Erythroblast (primary cell): ENCODE data around the gene ATN1.

Experiments used
- DNase-seq, 2 experiments: peaks; one replicate each; lab custom pipeline; 2025; lab: John Stamatoyannopoulos, UW
- GATA1 ChIP-seq: IDR thresholded peaks from 2 replicates; pipeline ENCODE4 v1.6.1; 2011; ENCODE audit warnings: low read depth, mild to moderate bottlenecking, control low read depth, low read length, moderate library complexity
- POLR2A ChIP-seq: IDR thresholded peaks from 2 replicates; pipeline ENCODE4 v1.6.1; 2011; ENCODE audit warnings: mild to moderate bottlenecking, low read length

The ATN1 gene

DNA sequence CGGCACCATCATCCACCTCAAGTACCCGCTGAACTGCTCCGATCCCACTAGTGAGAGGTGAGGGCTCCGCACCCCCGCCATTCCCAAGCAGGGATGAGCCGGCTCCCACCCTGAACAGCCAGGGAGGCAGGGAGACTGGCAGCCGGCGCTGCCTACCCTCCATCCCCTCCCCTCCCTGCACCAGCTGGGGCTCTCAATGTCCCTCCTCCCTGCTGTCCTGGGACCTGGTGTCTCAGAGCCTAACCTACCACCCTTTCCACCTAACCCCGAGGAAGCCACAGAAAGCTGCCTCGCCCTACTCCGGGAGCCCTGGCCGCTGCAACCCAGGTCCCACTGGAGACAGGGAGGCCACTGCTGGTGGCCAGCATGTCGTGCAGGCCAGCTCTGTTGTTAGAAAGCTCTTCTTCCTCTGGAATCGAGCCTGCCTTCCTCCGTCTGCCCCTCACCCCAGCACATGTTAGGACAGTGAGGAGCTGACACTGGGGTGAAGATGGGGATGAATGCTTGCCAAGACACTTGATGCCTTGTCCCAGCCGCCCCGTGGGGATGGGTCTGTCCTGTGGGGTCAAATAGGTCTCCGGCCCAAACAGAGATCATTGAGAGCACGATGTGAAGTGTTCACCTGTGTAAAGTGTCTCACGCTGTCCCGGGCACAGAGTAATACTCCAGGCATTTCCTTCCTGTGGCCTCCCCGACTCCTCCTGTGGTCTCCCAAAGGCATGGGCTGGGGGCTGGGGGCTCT, 24.5 kb downstream of the ATN1 start:
- DNase-seq = no peak
- TF ChIP-seq GATA1 (no peak), POLR2A (peak; percentile 42)

DNA sequence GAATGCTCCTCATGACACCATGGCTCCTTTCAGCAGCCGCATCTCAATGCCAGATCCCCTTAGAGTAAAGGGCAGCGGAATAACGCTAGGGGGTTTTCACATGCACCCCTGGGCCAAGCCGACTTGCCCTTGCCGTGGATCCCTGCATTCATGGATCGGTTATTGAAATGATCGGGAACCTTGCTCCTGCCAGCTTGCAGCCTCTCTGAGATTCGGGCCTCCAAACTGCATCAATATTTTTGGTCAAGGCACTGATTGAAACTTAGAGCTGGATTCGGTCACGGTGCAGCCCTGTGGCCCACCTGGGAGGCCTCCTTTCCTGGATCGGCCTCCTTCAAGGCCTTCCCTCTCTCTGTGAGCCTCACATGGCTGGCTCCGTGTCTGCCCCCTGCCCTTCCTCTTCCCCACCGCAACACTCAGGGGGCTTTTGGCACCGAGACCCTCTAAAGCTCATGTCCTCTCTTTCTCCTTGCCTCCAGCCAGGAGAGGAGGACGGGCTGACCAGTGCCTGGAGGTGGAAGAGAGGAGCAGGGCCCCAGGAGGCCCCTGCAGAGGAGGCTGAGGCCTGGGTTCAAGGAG, 25.2 kb downstream of the ATN1 start:
- TF ChIP-seq GATA1 (no peak), POLR2A (no peak)
- DNase-seq = no peak

DNA sequence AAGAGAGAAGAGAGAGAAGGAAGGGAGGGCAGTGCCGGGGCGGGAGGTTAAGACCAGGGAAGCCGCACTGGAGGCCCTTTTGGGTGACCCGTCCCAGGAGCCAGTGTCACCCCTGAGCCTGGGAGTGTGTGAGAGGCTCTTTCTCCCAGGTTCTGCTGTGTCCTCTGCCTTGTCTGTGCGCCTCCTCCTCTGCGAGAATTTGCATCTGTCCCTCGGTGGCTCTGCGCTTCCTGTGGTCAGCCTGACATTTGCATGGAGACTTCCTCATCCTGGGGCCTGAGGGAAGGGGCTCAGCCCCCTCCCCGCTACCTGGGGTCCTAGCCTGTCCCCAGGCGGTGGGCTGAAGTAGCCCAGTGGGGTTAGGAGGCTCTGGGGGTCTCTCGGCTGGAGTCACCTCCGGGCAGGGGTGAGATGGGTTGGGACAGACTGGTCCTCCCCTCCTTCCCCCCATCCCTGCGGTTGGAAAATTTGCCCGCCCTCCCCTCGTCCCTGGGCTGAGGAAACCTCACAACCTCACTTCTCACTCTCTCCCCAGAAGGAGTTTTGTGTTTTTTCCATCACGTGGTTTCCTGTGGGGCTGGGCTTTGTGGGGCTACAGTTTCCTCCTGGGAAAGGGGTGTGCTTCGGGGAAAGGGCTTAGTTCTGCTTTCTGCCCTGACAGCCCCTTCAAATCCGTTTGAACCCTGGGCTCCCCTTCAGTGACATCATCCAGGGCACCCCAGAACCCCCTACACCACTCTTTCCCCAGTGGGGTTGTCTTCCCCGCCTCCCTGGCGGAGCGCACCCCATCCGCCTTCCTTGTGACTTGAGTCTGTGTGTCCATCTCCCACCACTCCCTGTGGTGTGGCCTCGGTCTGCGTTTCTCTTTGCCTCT, 25.9 kb downstream of the ATN1 start:
- TF ChIP-seq POLR2A (peak; percentile 61), GATA1 (no peak)
- no peak for DNase-seq

DNA sequence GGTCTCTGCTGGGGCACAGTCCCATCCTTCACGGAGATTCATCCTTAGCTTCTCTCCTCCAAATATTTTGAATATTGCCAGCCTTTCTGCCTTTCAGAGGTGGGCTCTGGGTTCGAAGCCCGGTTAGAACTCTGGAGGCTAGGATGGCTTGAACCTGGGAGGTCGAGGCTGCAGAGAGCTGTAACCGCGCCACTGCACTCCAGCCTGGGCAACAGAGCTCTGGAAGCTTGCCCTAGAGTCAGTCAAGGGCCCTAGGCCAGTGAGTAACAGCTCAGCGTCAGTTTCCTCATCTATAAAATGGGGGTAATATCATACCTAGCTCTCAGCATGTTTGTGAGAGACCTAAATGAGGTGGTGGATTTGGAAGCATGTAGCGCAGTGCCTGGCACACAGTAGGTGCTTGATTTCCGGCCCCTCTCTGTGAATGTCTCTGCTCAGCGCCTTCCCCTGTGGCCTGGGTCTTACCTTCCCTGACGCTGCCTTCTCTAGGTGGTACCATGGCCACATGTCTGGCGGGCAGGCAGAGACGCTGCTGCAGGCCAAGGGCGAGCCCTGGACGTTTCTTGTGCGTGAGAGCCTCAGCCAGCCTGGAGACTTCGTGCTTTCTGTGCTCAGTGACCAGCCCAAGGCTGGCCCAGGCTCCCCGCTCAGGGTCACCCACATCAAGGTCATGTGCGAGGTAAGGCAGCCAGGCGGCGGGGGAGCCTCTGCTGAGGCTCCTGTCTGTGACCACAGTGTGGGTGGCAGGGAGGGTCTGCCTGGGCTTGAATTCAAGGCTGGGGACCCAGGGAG, 26.8 kb downstream of the ATN1 start:
- TF ChIP-seq POLR2A (no peak), GATA1 (no peak)
- no peak for DNase-seq

DNA sequence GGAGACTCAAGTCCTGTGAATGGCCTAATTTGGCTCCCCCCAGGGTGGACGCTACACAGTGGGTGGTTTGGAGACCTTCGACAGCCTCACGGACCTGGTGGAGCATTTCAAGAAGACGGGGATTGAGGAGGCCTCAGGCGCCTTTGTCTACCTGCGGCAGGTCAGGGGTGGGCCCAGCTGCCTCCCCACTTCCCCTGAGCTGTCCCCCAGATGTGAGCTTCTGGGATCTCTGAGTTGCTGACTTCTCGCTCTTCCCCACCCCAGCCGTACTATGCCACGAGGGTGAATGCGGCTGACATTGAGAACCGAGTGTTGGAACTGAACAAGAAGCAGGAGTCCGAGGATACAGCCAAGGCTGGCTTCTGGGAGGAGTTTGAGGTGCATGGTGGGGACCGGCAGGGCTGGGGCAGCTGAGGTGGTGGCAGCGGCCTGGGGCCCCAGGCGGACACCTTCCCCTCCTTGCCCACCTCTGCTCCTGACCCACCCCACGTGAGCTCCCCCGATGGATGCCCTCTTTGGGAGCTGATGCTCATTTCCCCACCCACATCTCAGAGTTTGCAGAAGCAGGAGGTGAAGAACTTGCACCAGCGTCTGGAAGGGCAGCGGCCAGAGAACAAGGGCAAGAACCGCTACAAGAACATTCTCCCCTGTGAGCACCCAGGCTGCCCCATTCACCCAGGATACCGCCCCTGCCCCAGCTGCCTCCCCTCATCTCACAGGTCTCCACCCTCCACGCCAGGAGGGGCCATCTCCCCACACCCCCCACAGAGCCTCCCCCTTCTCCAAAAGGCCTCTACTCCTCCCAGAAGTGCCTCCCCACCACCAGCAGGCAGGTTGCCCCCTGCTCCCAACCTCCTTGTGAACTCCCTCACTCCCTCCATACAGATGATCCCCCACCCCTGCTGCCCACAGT, 27.6 kb downstream of the ATN1 start:
- TF ChIP-seq GATA1 = no peak
- DNase-seq = no peak

DNA sequence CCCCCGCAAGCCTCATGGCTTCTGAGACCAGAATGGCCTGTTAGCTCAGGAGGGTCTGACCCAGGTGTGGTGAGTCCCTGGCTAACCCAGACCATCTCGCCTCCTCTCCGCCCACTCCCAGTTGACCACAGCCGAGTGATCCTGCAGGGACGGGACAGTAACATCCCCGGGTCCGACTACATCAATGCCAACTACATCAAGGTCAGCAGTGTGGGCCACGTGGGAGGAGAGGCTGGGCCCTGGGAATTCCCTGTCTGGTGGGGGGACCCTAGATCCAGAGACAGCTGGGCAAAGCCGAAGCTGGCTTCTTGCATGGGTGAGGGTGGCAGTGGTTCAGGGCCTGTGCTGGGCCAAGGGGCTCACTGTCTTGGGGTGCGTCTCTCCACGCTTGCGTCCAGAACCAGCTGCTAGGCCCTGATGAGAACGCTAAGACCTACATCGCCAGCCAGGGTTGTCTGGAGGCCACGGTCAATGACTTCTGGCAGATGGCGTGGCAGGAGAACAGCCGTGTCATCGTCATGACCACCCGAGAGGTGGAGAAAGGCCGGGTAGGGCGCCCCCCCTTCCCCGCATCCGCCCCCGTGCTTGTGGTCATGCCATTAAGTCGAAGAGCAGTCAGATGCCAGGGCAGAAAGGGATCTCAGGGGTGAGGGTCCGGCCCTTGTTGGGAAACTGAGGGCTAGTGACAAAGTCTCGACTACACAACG, 28.4 kb downstream of the ATN1 start:
- no peak for DNase-seq

DNA sequence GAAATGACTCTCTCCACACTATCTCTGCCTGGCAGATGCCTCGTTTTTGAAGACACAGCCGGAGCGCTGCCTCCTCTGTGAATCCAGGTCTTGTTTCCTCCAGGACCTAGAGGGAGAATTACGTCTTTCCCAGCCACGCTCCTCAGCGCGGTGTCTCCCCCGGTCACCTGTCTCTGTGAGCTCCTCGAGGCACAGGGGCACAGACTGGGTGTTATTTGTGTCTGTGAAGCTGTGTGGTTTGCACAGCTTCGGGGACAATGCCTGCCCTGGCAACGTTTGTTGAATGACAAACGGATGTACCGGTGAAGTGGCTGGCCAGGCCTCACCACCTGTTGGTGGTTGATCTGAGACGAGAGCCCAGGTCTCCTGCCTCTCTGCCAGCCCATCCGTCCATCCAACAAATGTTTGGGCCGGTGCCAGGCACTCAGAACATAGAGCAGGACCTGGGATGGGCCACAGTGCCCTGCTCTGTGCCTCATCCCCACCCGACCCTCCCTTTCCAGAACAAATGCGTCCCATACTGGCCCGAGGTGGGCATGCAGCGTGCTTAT, 29.5 kb downstream of the ATN1 start:
- TF ChIP-seq GATA1 (no peak), POLR2A (no peak)
- no peak for DNase-seq

More for the DNA sequence above, 28.4 kb downstream of the ATN1 start:
- no peak for TF ChIP-seq GATA1
- TF ChIP-seq POLR2A = peak; percentile 15

DNA sequence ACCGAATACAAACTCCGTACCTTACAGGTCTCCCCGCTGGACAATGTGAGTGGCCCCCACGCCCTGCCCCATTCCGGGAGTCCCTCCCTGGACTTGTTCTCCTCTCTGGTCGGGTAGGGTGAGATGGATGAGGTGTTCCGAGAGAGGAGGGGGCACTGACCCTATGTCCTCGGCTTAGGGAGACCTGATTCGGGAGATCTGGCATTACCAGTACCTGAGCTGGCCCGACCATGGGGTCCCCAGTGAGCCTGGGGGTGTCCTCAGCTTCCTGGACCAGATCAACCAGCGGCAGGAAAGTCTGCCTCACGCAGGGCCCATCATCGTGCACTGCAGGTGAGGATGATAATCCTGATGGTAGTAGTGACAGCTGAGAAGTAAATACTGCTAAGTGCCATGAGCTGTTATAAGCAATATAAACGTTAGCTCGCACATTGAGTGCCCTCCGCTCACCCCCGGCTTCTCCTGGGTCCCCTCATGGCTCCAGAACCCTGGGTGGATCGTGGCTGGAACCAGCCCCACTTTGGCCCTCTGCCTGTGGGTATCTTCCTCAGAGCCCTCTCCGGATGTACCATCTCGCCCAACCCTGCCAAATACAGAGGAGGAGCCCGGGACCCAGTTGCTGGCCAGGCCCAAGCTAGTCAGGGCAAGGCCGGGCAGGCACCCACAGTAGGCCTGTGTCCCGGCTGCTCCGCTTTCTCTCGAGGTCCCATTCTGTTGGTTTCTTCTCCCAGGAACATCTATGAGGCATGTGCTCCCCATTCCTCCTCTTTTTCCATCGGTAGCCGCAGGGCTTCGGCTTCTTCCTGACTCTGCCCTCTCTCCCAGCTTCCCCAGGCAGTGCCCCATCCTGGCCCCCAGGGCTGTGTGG, 30.2 kb downstream of the ATN1 start:
- TF ChIP-seq POLR2A (no peak), GATA1 (no peak)
- DNase-seq = no peak

DNA sequence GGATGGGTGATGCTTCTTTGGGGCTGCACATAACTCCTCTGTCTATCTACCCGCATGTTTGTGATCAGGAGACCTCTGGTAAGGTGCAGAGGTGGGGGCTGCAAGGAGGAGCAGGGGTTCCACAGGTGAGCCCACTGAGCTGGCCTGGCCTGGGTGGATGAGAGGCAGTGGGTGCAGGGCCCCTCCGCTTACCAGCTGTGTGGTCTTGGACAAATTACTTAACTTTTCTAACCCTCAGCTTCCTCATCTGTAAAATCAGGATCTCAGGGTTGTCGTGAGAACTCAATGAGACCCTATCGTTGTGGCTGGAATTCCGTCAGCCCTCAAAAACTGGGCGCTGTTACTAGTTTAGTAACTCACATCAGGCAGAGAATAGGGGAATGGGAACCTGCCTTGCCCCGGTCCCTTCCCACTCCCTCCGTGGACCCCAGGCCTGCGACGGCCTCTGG, 30.9 kb downstream of the ATN1 start:
- no peak for TF ChIP-seq GATA1
- no peak for TF ChIP-seq POLR2A
- no peak for DNase-seq

DNA sequence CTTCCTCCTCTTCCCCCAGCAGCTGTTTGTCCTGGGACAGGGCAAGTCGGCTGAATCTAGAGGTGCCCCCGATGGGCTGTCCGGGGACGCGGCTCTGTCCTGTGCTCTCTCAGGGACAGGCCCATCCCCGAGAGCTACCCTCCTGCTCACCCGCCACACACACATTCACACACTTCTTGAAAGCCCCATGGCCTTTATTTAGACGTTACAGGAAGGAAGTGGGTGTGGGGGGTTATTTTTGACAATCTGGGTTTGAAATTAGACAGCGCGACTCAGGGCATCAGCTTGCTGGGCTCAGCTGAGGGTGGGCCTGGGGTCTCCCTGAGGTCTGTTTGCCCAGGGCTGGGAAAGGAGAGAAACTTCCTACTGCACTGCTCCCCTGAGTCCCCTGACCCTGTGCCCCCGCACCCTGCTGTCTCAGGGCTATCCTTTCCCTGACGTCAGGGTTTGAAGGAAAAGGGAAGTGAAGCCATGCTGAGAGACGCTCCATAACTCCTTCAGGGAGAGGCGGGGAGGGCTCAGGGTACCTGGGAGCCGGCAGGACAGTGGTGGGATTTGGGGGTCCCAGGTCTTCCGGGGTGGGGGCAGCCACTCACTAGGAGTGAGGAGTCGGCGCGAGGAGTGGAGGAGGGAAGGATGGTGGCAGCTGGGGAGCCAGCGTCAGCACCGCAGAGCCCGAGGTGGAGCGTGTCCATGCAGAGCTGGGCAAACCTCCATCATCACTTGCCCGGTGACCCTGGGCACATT, 31.5 kb downstream of the ATN1 start:
- TF ChIP-seq GATA1 = no peak
- DNase-seq = no peak
